ENCODE results near the gene MLX. TPM values are rescaled to one million over a fixed set of nuclear protein-coding genes. Genes with fewer than 3 reads are reported as not detected.

Gene MLX
- total RNA-seq: 24.5 TPM

GRCh38 chr17:42566883-42567573 lies at the start of gene MLX:
TSS of gene MLX (plus strand) at chr17:42567100. CDS start at chr17:42567125, 25 bp downstream.
- peak; percentile 70 for DNase-seq

- DNase-seq: peak; percentile 75
Measured at GRCh38 chr17:42517516-42517915, 49.4 kb upstream of the MLX start.

- peak; percentile 86 for DNase-seq
Measured at GRCh38 chr17:42518046-42518754, 48.7 kb upstream of the MLX start.

- peak; percentile 76 for DNase-seq
Measured at GRCh38 chr17:42518755-42519545, 48.0 kb upstream of the MLX start.

GRCh38 chr17:42519546-42520491 lies 47.1 kb upstream of the MLX start:
- peak; percentile 95 for DNase-seq

- DNase-seq: no peak
Measured at GRCh38 chr17:42520540-42520951, 46.4 kb upstream of the MLX start.

GRCh38 chr17:42521036-42521435 lies 45.9 kb upstream of the MLX start:
- DNase-seq: no peak

GRCh38 chr17:42521666-42522262 lies 45.1 kb upstream of the MLX start:
- DNase-seq: no peak

GRCh38 chr17:42522263-42522790 lies 44.6 kb upstream of the MLX start:
- no peak for DNase-seq

GRCh38 chr17:42522798-42523278 lies 44.1 kb upstream of the MLX start:
- DNase-seq: no peak

- DNase-seq: peak; percentile 19
Measured at GRCh38 chr17:42525221-42525620, 41.7 kb upstream of the MLX start.

- DNase-seq: no peak
Measured at GRCh38 chr17:42526031-42526444, 40.9 kb upstream of the MLX start.

GRCh38 chr17:42527932-42528331 lies 39.0 kb upstream of the MLX start:
- DNase-seq: no peak

GRCh38 chr17:42529061-42529460 lies 37.8 kb upstream of the MLX start:
- DNase-seq: no peak

- no peak for DNase-seq
Measured at GRCh38 chr17:42530952-42531454, 35.9 kb upstream of the MLX start.

GRCh38 chr17:42531455-42532354 lies 35.2 kb upstream of the MLX start:
- no peak for DNase-seq

- DNase-seq: no peak
Measured at GRCh38 chr17:42535155-42536047, 31.5 kb upstream of the MLX start.

GRCh38 chr17:42536048-42536371 lies 30.9 kb upstream of the MLX start, which contains the start of gene NAGLU:
TSS of gene NAGLU (plus strand) at chr17:42536241. CDS start at chr17:42536273, 32 bp downstream.
- peak; percentile 77 for DNase-seq

Measured in skin of body (tissue), 2 donors.